Testis (tissue), 3 donors: Measurements from ENCODE around the gene TDRD3. TPM values are rescaled to one million over a fixed set of nuclear protein-coding genes. Genes with fewer than 3 reads are reported as not detected.

Experiments used
- DNase-seq: peaks from one replicate; pipeline ENCODE4 v3.0.0-alpha.2; 2019
- H3K27ac ChIP-seq, 2 donors: fragments of 200-600 bp; sonication (generic); one replicate each; pipeline ENCODE4 v1.5.1; 2019
- H3K27me3 ChIP-seq: fragments of 200-600 bp; sonication (generic); one replicate; pipeline ENCODE4 v1.5.1; 2019
- H3K36me3 ChIP-seq: fragments of 200-600 bp; sonication (generic); one replicate; pipeline ENCODE4 v1.5.1; 2017; ENCODE audit warnings: low read depth; ENCODE audit errors: missing control alignments
- H3K4me1 ChIP-seq: fragments of 200-600 bp; sonication (generic); one replicate; pipeline ENCODE4 v1.5.1; 2019
- H3K4me3 ChIP-seq, 2 donors: fragments of 200-600 bp; sonication (generic); one replicate each; pipeline ENCODE4 v1.5.1; 2017 to 2019
- H3K9me3 ChIP-seq: fragments of 200-600 bp; sonication (generic); one replicate; pipeline ENCODE4 v1.5.1; 2017
- POLR2A ChIP-seq: fragments of 450-650 bp; IDR thresholded peaks from one replicate; pipeline ENCODE4 v1.6.1; 2017; ENCODE audit warnings: antibody characterized with exemption, mild to moderate bottlenecking, moderate library complexity
- WGBS, 2 donors: methylation state at CpG; one replicate each; pipeline ENCODE4 v1.1.5; 2018; 5-methylcytosine and 5-hydroxymethylcytosine counted together
- intact Hi-C: fragments of 100-400 bp; cut with DNase I; formaldehyde crosslinking; loops from one replicate; pipeline ENCODE4 v1.15.1; 2023; ENCODE audit warnings: low total_unique reads
- polyA plus RNA-seq: library from polyadenylated mRNA; stranded (reverse); fragments of 350-450 nt; fragmentation: Illumina TruSeq; extraction: RNeasy Lipid Tissue Mini Kit (QIAGEN cat#74804); gene quantifications from one replicate; pipeline ENCODE4 v1.2.3, GENCODE V29; 2014; ENCODE audit warnings: low read depth, low replicate concordance; ENCODE audit not compliant: insufficient read depth
- total RNA-seq, 2 donors: library from RNA; depleted of rRNA; stranded (reverse); fragments of >200 nt; gene quantifications; one replicate each; pipeline ENCODE4 v1.2.3, GENCODE V29; 2016
- TF ChIP-seq, protein P1 (sequence below), 3 experiments: fragments of 450-650 bp in 2 of 3; fragments of 200-600 bp in 1 of 3; sonication (generic) in 1 of 3; IDR thresholded peaks; one replicate each; pipeline ENCODE4 v1.5.1; 2016 to 2019; ENCODE audit warnings: antibody characterized with exemption in 3 of 3, mild to moderate bottlenecking in 2 of 3, moderate library complexity in 1 of 3

TDRD3 gene
- total and polyA plus RNA-seq, 3 donors from 2014 or later = 21.8 to 30.4 (median 28.8) TPM

DNA sequence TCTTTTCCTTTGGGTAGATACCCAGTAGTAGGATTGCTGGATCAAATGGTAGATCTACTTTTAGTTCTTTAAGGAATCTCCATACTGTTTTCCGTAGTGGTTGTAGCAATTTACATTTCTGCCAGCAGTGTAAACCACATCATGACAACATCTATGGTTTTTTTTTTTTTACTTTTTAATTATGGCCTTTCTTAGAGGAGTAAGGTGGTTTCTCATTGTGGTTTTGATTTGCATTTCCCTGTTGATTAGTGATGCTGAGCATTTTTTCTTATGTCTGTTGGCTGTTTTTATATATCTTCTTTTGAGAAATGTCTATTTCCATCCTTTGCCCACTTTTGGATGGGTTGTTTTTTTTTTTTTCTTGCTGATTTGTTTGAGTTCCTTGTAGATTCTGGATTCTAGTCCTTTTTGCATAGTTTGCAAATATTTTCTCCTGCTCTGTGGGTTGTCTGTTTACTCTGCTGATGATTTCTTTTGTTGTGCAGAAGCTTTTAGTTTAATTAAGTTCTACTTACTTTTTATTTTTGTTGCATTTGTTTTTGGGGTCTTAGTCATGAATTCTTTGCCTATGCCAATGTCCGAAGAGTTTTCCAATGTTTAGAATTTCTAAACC, 38.8 kb downstream of the TDRD3 start:
- WGBS, 2 donors = 95 to 96% methylated on average over 2 of the region's 2 CpGs
- intact Hi-C loops = no loop called here

DNA sequence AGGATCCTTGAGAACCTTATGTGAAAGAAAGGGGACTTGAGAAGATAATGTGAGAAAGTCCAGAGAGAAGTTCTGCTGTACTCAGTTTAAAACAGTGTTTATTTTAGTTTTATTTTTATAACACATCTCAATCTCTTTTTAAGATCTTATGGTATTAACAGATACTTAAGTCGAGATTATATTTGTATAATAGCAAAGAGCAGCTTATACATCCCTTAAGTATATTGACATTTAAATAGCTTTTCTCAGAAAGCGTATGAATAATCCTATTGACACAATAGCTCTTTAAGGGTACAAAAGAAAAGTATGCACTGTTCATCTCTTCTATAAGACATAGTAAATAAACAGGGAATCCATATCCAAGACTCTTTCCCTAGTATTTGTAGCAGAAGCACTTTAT, 42.2 kb downstream of the TDRD3 start:
- intact Hi-C loops = no loop called here
- WGBS, 2 donors = 89 to 90% methylated on average over 2 of the region's 2 CpGs
- no peaks in the 10 kb centered on the region for H3K27me3 ChIP-seq
- H3K4me3 ChIP-seq = no peak overlapping the region
- DNase-seq = no peak
- H3K9me3 ChIP-seq = no peaks in the 10 kb centered on the region
- TF ChIP-seq POLR2A = no peak
- TF ChIP-seq, protein P1, sequence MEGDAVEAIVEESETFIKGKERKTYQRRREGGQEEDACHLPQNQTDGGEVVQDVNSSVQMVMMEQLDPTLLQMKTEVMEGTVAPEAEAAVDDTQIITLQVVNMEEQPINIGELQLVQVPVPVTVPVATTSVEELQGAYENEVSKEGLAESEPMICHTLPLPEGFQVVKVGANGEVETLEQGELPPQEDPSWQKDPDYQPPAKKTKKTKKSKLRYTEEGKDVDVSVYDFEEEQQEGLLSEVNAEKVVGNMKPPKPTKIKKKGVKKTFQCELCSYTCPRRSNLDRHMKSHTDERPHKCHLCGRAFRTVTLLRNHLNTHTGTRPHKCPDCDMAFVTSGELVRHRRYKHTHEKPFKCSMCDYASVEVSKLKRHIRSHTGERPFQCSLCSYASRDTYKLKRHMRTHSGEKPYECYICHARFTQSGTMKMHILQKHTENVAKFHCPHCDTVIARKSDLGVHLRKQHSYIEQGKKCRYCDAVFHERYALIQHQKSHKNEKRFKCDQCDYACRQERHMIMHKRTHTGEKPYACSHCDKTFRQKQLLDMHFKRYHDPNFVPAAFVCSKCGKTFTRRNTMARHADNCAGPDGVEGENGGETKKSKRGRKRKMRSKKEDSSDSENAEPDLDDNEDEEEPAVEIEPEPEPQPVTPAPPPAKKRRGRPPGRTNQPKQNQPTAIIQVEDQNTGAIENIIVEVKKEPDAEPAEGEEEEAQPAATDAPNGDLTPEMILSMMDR (IDR thresholded peaks at IDR 0.05) = no peak
- no peak overlapping the region for H3K27ac ChIP-seq
- H3K4me1 ChIP-seq = no peaks in the 10 kb centered on the region
- H3K36me3 ChIP-seq = no peaks in the 10 kb centered on the region

More for the DNA sequence above, 38.8 kb downstream of the TDRD3 start:
- H3K4me3 ChIP-seq = no peak overlapping the region
- no peaks in the 10 kb centered on the region for H3K27me3 ChIP-seq
- no peaks in the 10 kb centered on the region for H3K36me3 ChIP-seq
- H3K27ac ChIP-seq = no peak overlapping the region
- no peak for DNase-seq
- TF ChIP-seq, protein P1 (IDR thresholded peaks at IDR 0.05) = no peak
- no peak for TF ChIP-seq POLR2A
- no peaks in the 10 kb centered on the region for H3K4me1 ChIP-seq
- no peaks in the 10 kb centered on the region for H3K9me3 ChIP-seq

DNA sequence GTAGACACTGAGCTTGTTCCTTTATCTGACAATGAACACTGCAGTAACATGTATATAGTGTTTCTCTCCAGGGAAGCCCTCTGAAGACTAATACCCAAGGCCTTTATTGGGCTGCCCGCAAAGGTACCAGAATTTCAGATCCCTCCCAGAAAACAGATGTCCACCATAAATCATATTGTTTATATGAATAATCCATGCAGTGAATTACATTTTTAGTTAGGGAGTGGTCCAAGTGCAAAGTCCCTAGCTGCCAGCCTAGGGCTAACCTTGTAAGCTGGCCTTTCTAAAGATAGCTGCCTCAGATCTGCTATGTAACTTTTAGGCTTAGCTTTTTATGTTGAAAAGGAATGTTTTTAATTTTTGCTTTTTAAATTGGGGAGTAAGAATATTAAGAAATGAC, 44.7 kb downstream of the TDRD3 start:
- no peaks in the 10 kb centered on the region for H3K36me3 ChIP-seq
- 81 to 90% methylated on average over 1 of the region's 1 CpG for WGBS, 2 donors
- DNase-seq = no peak
- H3K27me3 ChIP-seq = no peaks in the 10 kb centered on the region
- H3K4me1 ChIP-seq = peaks cover 3% of the 10 kb centered on the region
- H3K4me3 ChIP-seq = no peak overlapping the region
- TF ChIP-seq POLR2A = no peak
- TF ChIP-seq, protein P1 (IDR thresholded peaks at IDR 0.05) = no peak
- H3K9me3 ChIP-seq = no peaks in the 10 kb centered on the region
- intact Hi-C loops = no loop called here
- no peak overlapping the region for H3K27ac ChIP-seq

DNA sequence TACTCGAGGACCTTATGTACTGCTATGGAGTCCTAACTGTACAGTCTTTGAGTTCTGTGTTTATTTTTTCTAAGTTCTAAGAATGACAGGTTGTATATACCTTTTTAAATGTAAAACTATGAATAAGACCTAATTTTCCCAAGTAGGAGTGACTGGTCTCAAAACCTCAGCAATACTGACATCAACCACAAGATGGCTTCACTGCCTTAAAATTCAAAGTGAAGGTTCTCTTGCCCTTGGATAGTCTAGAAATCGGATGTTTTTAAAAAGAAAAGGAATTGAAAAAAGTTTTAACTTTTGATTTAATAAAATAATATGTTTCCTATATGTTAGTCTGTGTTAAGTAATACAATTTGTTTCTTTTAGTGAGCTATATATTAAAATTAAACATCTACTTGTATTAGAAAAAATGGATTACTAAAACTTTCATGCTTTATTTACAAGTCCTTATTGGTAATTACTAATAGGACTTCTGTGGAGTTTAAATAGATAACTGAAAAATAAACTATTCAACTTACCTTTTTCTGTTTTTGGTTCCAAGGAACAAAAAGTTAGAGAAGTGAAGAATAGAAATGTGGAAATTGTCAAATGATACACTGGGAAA, 52.0 kb downstream of the TDRD3 start:
- TF ChIP-seq POLR2A = no peak
- TF ChIP-seq, protein P1 (IDR thresholded peaks at IDR 0.05) = peak; percentile 30 to 73 (median 66)
- DNase-seq = peak; percentile 16
- H3K27ac ChIP-seq = no peak overlapping the region

DNA sequence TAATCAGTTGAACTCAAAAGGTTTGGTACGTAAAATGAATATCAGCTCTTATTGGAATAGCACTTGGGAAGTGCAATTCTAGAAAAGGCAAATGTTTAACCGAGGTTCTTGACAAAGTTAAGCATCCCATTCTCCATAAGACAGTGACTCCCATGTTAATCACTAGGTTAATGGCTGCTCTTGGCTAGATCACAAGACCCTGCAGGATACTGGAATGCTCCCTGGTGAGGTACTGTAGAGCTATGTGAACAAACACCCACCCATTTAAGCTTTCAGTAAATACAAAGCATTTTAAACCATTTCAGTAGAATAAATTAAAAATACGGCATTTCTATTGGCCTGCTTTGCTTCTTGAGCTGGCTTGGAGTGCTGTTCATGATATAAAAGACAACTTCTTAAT, 56.5 kb downstream of the TDRD3 start:
- no peaks in the 10 kb centered on the region for H3K36me3 ChIP-seq
- H3K9me3 ChIP-seq = no peaks in the 10 kb centered on the region
- intact Hi-C loops = no loop called here
- TF ChIP-seq, protein P1 (IDR thresholded peaks at IDR 0.05) = no peak
- TF ChIP-seq POLR2A = no peak
- no peaks in the 10 kb centered on the region for H3K27me3 ChIP-seq
- no peaks in the 10 kb centered on the region for H3K4me1 ChIP-seq
- H3K4me3 ChIP-seq = no peak overlapping the region
- 92 to 94% methylated on average over 3 of the region's 3 CpGs for WGBS, 2 donors
- H3K27ac ChIP-seq = no peak overlapping the region
- no peak for DNase-seq

More for the DNA sequence above, 52.0 kb downstream of the TDRD3 start:
- intact Hi-C loops = no loop called here
- Histone ChIP-seq H3K4me3 (no peak overlapping the region), H3K36me3 (no peaks in the 10 kb centered on the region), H3K27me3 (no peaks in the 10 kb centered on the region), H3K4me1 (peaks cover 3% of the 10 kb centered on the region), H3K9me3 (no peaks in the 10 kb centered on the region)
- WGBS, 2 donors = 34 to 46% methylated on average over 2 of the region's 2 CpGs
